H1 (cell line): ENCODE data around the gene OR8D4. TPM values are rescaled to one million over a fixed set of nuclear protein-coding genes. Genes with fewer than 3 reads are reported as not detected.

ENCODE experiments used
- NANOG ChIP-seq: IDR thresholded peaks from 2 replicates; pipeline ENCODE4 v1.6.1; 2011; ENCODE audit warnings: low read length, low read depth, mild to moderate bottlenecking, inconsistent platforms; ENCODE audit not compliant: insufficient read depth, poor library complexity, severe bottlenecking
- SP1 ChIP-seq: IDR thresholded peaks from 2 replicates; pipeline ENCODE4 v1.6.1; 2011; ENCODE audit warnings: low read depth, low read length
- SRF ChIP-seq: IDR thresholded peaks from 2 replicates; pipeline ENCODE4 v1.6.1; 2011; ENCODE audit warnings: mild to moderate bottlenecking, low read depth, low read length, moderate library complexity
- YY1 ChIP-seq: IDR thresholded peaks from 2 replicates; pipeline ENCODE4 v1.6.1; 2011; ENCODE audit warnings: low read depth, mild to moderate bottlenecking, low read length
- polyA plus RNA-seq, 7 experiments: library from polyadenylated mRNA; depleted of rRNA in 3 of 7; stranded (reverse) in 5 of 7; unstranded in 2 of 7; fragments of >200 nt in 5 of 7; fragments of 200-250 nt in 2 of 7; gene quantifications; 1 replicate in 5 of 7; 2 replicates in 1 of 7; 4 replicates in 1 of 7; pipeline versions ENCODE4 v1.2.1 to v1.2.3, GENCODE V29; 2011 to 2013; ENCODE audit warnings: missing spikeins in 2 of 7, mixed read lengths in 2 of 7
- total RNA-seq: library from RNA; stranded (reverse); fragmentation: NEBNext Ultra II Directional; extraction: Animal tissue kit (Norgen Biotek cat#: 25700); gene quantifications from 2 replicates; pipeline ENCODE4 v1.2.1, GENCODE V29; 2021

Gene OR8D4
- total and polyA plus RNA-seq, 2 of the 8 experiments (the other 6 are each of a cell fraction or from before 2014, with no cell fraction given), result not detected

DNA sequence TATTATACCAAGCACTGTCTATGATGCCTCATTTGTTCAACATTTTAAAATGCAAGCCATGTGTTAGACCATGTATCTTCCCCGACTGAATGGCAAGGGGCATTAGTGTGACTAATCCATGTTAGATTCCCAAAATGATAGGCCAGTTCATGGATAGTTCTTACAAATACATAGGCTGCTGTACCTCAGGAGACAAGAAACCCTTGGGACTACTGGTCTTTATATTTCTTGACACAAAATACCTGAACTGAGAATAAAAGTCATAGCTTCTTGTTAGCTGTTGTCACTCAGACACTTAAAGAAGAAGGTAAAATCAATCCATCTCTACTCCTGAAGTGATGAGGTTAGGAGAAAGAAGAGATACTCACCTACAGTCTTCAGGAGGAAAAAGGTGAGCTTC, at the start of gene OR8D4 (continued):
- no peak for TF ChIP-seq SRF
- TF ChIP-seq SP1, result no peak
- TF ChIP-seq YY1, result no peak
- TF ChIP-seq NANOG, result no peak
